Measurements from ENCODE around the gene SIN3B.

The SIN3B gene

DNA sequence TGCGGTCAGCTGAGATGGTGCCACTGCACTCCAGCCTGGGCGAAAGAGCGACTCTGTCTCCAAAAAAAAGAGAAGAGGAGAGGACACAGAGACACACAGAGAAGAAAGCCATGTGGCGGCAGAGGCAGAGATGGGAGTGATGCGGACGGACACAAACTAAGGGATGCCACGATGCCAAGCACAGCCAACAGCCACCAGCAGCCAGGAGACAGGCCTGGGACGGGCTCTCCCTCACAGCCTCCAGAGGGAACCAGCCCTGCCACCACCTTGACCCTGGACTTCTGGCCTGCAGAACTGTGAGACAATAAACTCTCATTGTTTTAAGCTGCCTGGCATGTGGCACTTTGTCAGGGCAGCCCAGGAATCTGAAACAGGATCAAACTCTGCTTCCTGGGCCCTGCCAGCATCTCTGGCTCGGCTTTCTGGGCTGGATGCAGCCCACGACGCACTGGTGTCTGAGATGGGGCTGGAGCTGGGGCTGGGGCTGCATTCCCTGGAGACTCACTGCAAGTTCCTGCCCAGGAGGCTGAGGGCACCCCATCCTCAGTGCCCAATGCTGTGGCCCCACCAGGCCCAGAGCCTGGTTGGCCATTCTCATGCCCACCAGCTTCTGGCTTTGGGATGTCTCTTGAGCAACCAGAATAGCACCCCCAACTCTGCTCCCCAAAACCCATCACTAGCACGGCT lies 62.6 kb downstream of the SIN3B start:
- DNase-seq: no peak

DNA sequence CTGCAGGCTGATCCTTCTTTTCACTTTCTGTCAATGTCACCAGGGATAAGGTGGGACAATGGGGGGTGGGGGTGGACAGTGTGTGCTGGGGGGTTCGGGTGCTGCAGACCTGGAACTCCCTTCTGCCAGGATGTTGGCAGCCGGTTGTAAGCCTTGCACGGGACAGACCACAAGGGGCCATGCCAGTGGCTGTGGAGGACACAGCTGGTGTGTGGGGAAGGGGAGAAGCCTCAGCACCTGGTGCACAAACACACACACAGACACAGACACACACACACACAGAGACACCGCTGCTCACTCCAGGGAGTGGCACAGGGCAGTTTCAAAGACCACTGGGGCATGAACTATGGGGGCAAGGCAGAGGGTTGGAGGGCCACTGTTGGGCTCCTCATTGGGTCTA lies 63.2 kb downstream of the SIN3B start:
- no peak for DNase-seq

DNA sequence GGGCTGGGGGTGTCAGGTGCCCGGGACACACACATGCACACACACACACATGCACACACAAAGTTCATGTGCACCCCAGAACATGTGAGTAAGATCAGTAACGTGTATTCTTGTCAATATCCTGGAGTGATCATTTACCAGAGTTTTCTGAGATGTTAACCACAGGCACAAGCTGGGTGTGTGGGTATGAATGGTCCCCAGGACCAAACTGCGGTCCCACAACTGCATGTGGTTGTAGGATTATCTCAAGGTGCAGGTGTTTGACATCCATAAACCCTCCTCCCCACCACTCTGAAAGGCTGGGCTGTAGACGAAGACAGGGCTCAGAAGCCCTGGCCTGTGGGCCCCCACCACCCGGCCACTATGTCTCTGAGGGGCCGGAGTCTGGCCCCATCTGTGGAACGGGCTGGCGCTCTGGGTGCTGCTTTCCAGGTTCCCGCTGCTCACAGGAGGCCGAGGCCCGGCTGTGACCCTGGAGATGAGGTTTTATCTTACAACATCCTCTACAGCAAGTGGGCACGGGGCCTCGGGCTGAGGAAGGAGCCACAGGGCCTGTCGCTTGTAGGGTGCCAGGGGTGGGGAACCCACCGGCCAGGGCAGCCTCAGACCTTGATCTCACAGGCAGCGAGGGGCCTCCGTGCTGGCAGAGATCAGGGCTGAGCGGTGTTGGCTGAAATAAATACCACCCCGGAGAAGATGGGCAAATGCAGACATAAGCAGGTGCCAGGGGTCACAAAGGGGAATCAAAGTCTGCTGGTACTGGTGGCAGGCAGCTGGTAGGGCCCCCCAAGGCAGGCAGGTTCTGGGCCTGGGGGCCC lies 63.9 kb downstream of the SIN3B start:
- no peak for DNase-seq

DNA sequence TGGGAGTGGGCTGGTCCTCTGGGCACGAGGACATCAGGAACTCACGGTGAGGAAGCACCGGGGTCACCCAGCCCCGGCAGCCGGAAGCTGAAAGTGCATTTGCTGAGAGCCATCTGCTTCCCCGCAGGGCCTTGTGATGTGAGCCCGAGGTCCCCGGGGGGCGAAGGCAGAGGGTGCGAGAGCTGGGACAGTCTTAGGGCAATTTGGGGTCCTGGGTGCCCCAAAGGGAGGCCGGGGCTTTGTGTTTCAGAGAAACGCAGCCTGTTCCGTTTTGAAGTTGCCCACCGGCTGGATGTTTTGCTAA lies 64.4 kb downstream of the SIN3B start:
- no peak for DNase-seq

DNA sequence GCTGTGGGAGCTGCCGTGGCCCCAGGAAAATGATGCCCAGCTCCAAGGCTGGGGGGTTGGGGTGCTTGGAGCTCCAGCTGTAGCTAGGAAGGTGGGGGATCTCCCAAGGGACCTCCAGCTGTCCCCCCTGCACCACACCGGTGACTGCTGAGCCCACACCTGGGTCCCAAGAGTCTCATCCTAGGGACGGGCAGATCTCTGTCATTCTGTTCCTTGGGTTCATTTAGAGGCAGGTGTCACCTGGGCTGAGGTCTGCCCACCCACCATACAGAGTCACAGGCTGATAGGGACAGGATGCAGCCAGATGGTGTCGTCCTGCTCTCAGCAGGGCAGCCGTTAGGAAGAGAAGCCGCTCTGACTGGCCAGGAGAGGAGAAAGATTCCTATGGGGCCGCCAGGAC lies 64.9 kb downstream of the SIN3B start:
- DNase-seq: no peak

DNA sequence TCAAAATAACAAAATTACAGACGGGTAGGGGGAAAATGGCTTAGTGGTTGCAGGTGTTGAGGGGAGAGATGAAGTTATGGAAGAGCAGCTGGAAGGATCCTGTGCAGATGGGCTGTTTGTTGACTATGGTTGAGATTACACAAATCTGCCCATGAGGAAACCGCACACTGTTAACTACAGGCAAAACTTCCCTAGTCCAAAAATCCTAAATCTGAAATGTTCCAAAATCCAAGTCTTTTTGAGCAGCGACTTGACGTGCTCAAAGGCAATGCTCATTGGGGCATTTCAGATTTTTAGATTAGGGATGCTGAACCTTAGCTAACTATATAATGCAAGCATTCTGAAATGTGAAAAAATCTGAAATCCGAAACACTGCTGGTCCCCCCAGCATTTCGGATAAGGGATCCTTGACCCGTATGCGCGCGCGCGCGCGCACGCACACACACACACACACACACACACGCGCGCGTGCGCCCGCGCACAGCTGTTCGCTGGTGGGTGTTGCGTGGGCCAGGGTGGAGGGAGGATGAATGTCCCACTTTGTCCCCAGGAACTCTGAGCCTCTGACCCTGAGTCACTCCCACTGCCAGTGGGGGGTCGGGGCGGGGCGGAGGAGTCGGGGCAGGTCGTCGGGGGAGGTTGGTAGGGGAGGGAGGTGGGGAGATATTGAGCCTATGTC lies 66.4 kb downstream of the SIN3B start:
- no peak for DNase-seq

DNA sequence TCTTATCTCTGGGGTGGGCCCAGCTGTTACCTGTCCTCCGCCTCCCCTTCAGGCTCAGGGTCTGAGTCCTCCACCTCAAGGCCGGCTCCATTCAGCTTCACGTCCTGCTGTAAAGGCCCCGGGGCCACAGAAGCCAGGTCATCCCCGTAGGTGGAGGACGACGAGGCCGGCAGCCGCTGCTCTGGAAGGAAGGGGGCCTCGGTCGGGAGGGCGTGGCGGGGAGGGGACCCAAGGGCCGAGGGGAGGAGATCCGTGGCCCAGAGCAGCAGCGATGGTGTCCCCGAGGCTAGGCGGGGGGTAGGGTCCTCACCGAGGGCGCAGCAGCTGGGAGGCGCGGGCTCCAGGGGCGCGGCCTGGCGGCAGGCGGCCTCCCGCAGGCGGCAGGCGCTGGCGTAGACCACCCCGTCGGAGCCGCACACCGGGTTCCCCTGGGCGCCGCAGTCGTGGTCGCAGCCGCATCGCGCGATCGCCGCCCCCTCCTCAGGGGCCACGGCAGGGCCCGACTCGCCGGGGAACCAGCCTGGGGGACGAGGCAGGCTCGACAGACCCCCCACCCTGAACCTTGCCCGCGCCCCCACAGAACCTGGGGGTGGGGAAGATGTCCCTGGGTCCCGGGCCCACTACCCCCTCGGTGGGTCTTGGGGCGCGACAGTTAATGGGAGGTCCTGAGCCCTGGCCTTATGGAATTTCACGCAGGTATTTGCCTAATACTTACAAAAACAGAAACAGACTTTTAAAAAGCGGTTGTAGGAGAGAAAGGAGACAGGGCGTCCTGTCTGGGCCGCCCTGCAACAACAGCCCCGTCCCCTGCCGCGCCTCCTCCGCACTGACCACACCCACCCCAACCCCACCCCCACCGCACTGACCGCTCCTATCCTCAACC lies 67.2 kb downstream of the SIN3B start:
- no peak for DNase-seq

DNA sequence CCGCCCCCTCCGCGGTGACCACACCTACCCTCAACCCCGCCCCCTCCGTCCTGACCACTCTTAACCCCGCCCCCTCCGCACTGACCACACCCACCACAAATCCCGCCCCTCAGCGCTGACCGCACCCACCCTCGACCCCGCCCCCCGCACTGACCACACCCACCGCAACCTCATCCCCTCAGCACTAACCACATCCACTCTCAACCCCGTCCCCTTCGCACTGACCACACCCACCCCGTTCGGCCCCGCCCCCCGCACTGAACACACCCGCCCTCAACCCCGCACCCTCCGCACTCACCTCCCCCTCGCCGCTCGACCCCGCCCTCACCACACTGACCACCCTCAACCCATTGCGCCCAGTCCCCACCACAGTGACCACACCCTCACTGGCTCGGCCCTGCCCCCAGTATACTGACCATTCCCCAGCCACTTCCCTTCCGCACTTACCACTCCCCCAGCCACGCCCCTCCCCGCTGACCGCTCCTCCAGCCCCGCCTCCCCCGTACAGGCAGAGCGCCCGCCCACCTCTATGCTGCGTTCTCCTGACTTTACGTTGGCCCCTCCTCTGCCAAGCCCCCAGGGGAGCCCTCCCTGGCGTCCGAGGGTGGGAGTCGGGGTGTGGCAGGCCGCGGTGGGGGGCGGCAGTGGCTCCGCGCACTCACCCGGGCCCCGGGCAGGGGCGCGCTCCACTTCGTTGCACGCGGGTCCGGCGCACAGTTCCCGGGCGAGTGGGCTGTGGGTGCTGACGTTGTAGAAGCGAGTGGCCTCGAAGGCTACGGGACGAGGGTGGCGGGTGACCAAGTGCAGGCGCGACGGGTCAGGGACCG lies 68.0 kb downstream of the SIN3B start:
- peak; percentile 69 for DNase-seq

DNA sequence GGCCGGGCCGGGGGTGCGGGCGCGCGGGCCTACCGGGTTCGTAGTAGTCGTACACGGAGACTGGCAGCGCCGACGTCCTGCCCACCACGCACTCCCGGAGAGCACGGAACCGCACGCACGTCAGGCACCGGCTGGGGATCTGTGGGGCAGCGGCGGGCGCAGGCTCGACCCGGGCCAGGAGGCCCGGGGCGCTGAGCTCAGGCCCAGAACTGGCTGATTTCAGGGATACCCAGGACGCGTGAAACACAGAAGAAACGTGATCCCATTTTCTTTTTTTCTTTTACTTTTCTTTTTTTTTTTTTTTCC lies 68.6 kb downstream of the SIN3B start:
- no peak for DNase-seq

DNA sequence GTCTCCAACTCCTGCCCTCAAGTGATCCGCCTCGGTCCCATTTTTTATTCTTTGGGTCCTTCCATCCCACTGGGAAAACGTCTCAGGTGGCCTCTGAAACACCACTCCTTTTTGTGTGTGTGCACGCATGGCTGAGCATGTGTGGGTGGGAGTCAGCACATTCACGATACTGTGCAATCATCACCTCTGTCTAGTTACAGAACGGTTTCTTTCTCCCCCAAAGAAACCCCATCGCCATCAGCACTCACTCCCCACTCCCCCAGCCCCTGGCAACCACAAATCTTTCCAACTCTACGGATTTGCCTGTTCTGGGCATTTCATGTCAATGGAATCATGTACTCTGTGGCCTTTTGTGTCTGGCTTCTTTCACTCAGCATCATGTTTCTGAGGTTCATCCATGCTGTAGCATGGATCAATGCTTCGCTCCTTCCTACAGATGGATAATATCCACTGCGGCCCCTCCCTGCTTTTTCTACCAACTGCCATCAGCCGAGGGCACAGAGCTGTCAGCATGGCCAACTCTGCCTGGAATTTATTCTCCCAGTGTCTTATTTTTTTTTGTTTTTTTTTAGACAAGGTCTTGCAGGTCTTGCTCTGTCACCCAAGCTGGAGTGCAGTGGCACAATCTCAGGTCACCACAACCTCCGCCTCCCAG lies 69.3 kb downstream of the SIN3B start:
- no peak for DNase-seq

DNA sequence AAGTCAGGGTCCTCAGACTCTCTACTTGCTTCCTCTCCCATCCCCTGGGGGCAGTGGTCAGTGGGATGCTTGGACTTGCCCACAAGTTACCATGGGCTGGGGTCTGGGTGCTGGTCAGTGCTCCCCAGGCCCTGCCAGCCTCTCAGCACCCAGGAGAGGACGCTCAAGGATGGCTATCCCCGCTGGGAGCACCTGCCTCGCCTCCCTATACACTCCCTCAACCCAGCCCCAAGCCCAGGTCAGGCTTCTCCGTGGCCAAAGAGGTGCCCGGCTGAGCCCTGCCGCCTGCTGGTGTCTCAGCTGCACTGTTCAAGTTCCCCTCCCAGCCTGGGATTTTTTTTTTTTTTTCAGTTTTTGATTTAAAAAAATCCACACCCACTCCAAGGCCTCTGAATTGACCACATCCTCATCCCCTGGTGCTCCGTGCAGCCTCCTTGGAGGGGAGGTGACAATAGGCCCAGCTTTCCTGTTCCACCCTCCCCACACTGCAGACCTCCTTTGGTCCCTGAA lies 70.4 kb downstream of the SIN3B start:
- peak; percentile 33 for DNase-seq

DNA sequence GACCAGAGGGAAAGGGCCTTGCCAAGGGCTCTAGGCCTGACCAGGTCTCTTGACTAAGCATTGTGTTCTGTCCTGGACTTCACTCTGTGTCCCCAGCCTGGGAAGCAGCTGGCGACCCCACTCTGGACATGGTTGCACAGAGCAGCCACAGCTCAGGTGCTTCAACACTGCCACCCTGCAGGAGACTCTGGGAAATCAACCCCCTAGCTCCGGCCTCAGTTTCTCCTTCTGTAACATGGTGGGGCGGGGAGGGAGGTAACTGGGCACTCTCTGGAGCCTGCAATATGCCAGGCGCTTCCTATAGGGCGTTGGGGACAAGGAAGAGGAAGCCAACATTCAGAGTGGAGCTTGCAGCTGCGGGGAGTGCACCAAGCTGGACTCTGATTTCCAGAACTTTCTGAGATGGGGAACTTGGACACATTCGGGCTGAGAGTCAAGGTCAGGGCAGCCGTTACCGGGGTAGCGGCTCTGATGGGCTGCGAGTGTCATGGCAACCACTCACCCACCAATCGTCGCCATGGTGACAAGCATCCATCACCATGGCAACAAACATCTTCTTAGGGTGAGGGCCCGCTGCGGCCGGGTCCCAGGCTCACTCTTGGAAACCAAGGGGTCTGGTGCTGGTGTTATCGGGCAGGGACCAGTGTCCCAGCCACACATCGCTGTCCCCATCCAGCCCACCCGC lies 72.4 kb downstream of the SIN3B start:
- DNase-seq: no peak

DNA sequence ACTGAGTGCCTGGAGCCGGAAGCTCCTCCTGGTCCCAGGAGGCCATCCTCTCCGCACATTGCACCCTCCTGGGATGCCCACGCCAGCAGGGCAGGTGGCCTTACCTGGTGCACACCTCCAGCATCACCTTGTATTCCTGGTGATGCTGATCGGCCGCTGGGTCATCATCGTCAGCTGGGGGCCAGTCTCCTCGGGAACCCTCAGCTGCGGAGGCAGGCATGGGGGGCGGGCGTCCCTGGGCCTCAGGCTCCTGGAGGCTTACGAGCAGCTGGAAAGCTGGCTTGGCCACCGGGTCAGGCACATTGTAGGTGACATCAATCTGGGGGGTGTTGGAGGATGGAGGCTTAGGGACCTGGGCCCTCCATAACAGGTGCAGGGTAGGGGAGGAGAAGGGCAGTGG lies 73.3 kb downstream of the SIN3B start:
- no peak for DNase-seq

DNA sequence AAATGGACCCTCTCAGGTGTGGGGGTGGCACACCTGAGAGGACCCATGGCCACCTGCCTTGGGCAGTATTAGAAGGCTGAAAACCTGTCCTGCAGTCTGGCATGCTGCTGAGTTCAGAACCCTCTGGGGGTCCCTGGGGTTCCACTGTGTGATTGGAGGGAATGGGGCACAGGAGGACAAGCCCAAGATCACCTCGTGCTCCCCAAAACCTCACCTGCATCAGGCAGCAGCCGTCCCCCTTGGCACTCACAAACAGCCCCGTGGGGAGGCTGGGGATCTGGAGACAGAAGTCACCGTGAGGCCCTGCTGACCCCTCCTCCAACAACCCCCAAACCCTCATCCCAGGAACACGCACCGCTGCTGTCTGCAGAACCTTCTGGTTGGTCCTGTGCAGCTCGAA lies 74.1 kb downstream of the SIN3B start:
- DNase-seq: no peak

DNA sequence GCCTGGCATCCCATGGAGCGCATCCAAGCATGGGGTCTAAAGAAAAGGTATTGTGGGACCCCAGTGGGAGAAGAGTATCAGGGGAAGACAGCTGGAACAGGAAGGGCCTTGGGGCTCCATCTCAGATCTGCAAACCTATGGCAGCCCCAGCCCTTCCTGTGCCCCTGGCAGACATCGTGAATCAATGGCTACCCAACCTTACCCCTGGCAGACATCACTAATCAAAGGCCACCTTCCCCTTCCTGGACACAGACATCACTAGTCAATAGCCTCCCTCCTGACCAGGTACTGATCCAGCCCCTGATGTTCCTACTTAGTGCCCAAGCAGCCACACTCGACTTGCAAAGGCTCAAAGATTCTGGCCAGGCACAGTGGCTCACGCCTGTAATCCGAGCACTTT lies 75.4 kb downstream of the SIN3B start:
- no peak for DNase-seq

DNA sequence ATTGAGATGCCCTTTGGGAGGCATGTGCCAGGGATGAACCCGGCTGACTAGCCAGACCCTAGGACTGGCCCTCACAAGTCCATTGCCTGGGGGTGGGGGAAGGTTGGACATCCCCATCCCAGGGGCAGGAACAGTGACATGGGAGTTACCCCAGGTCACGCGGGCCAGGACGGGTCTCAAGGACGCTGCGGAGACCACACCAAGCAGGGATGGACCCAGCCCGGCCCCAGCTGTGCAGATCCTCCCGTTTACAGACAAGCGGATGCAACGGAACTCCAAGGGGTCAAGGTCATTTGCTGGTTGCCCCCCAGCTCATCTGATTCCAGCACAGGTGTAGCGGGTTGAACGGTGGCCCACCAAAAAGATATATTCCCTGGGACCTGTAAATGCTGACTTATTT lies 79.6 kb downstream of the SIN3B start:
- DNase-seq: no peak

DNA sequence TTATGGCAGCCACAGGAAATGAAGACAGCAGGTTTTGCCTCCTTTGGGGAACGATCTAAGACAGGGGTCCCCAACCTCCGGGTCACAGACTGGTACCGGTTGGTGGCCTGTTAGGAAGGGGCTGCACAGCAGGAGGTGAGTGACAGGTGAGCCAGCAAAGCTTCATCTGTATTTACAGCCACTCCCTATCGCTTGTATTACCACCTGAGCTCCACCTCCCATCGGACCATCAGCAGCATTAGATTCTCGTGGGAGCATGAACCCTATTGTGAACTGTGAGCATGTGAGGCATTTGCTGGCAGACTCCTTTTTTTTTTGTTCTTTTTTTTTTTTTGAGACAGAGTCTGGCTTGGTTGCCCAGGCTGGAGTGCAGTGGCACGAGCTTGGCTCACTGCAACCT lies 81.8 kb downstream of the SIN3B start:
- DNase-seq: no peak

DNA sequence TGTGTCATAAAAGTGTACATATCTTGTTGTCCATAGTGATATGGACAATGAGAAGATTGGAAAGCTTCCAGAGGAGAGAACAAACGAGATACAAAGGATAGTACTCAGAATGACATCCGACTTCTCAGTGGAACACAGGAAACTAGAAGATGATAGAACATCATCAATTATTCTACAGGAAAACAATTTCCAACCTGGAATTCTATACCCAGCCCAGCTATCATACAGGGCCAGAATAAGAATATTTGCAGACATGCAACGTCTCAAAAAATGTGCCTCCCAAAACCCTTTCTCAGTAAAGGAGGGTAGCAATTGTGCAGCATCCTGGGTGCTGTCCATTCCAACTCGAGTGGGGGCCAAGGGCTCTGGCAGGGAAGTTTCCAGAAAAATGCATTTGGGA lies 83.6 kb downstream of the SIN3B start:
- DNase-seq: no peak

DNA sequence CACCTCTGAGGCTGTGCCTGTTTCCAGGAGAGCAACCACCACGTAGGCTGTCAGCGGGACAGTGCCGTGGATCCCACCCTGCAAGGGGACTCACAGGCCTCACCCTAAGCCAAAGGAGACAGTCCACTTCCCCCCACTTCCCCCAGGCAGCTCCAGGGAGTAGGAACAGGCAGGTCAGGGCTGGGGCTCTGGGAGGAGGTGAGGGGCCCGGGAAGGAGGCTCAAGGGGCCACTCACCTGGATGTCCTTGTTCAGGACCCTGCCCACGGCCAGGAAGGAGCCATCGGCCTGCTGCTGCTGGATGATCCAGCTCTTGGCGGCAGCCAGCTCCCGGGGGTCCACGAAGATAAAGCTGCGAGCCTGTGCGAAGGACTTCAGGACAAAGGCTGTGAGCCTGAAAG lies 85.2 kb downstream of the SIN3B start:
- no peak for DNase-seq

DNA sequence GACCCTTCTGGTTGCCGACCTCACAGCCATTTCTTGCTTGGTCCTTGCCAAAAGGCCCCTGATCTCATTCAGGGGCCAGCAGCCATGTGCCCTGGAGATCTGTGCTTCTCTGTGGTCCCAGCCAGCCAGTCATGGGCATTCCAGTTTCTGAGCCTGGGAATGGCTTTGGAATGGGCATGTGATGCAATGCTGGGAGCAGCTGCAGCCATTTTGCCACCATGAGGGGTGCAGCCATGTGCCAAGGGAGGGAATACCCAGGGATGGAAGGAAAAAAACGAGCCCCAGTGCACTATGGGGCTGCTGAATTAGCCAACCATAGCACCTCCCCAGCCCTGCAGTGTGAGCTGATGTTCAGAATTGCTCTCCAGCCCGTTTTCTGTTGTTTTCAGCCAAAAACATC lies 85.9 kb downstream of the SIN3B start:
- no peak for DNase-seq

DNA sequence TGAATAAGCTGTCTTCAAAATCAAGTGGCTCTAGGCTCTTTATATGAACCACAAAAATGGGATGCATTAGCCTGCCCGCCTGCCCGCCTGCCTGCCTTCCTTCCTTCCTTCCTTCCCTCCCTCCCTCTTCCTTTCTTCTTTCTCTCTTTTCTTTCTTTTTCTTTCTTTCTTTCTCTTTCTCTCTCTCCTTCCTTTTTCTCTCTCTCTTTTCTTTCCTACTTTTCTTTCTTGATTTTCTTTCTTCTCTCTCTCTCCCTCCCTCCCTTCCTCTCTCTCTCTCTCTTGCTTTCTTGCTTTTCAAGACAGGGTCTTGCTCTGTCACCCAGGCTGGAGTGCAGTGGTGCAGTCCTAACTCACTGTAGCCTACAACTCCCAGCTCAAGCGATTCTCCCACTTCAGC lies 86.5 kb downstream of the SIN3B start:
- DNase-seq: no peak
